ACC112 (cell line): ENCODE measurements around the gene CLEC16A.

Experiments used
- H2AFZ ChIP-seq: fragments of 200-600 bp; sonication (generic); one replicate; pipeline ENCODE4 v1.6.0; 2017; ENCODE audit warnings: antibody characterized with exemption, low read length; ENCODE audit not compliant: unreplicated experiment
- H3K27ac ChIP-seq: fragments of 200-600 bp; sonication (generic); 2 replicates; pipeline ENCODE4 v1.5.1; 2014; ENCODE audit warnings: low read depth, mild to moderate bottlenecking, antibody characterized with exemption, low read length, moderate library complexity
- H3K27me3 ChIP-seq: fragments of 200-600 bp; sonication (generic); 2 replicates; pipeline ENCODE4 v1.6.1; 2014; ENCODE audit warnings: mild to moderate bottlenecking, antibody characterized with exemption, low read length, moderate library complexity, mixed read lengths; ENCODE audit not compliant: insufficient read depth
- H3K36me3 ChIP-seq: fragments of 200-600 bp; sonication (generic); 2 replicates; pipeline ENCODE4 v1.6.1; 2016; ENCODE audit warnings: mild to moderate bottlenecking, antibody characterized with exemption, low read length, moderate library complexity, mixed read lengths; ENCODE audit not compliant: insufficient read depth
- H3K4me1 ChIP-seq: fragments of 200-600 bp; sonication (generic); one replicate; pipeline ENCODE4 v1.6.1; 2016; ENCODE audit warnings: low read length, mixed read lengths; ENCODE audit not compliant: insufficient read depth, unreplicated experiment, control insufficient read depth
- H3K4me3 ChIP-seq: fragments of 200-600 bp; sonication (generic); 2 replicates; pipeline ENCODE4 v1.5.1; 2014; ENCODE audit warnings: mild to moderate bottlenecking, low read depth, low read length
- H3K79me2 ChIP-seq: fragments of 200-600 bp; sonication (generic); one replicate; pipeline ENCODE4 v1.6.0; 2016; ENCODE audit warnings: low read length; ENCODE audit not compliant: control insufficient read depth, unreplicated experiment, insufficient read depth

Gene CLEC16A

DNA sequence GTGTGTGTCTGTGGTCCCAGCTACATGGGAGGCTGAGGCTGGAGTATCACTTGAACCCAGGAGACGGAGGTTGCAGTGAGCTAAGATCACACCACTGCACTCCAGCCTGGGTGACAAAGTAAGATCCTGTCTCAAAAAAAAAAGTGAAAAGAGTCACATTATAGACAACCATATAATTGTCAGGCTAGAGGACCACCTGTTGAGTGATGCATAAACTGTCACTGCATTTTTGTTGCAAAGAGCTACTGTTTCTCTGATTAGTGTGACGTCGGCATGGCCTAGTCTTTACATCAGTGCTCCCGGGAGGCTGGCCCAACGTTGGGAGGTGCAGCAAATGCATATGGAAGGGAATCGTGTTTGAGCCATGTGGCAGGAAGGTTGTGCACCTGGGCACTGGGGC, 50.2 kb downstream of the CLEC16A start:
- Histone ChIP-seq H2AFZ (no peak overlapping the region), H3K4me3 (no peak overlapping the region), H3K4me1 (peaks cover 29% of the 10 kb centered on the region), H3K36me3 (peaks cover 4% of the 10 kb centered on the region; the same call in 1 of the 2 replicates), H3K27ac (no peak overlapping the region), H3K79me2 (peaks cover 3% of the 10 kb centered on the region), H3K27me3 (no peaks in the 10 kb centered on the region)

DNA sequence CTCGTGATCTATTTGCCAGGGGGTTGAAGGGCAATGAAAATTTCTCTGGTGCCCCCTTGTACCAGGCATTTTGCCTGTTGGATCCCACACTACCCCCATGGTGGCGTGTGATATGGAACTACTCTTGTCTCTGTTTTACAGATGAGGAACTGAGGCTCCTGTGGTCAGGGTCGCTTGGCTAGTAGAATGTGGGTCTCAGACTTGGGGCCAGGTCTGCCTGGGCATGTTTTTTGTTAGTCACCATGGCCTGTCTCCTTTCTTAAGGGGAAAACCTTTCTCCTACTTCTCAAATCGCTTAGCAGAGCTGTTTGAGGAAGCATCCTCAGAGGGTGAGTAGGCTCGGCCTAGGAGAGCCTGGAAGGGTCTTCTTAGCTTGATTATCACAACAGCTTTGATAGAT, 51.2 kb downstream of the CLEC16A start:
- Histone ChIP-seq H3K27me3 (no peaks in the 10 kb centered on the region), H3K27ac (no peak overlapping the region)

DNA sequence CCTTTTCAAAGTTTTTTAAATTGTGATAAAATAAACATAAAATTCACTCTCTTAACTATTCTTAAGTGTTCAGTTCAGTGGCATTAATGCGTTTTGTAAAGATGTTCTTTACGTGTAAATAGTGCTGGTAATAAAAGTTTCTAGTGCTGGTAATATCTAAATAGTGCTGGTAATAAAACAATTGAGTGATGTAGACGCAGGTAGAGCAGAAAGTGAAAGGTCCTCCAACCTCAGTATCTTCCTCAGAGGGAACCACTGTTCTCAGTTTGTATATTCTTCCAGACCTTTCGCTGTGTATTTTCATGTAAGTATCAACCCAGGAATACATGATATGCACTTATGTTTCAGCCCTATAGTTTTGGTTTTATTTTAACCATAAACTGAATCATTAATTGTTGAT, 53.1 kb downstream of the CLEC16A start:
- H3K79me2 ChIP-seq: peaks cover 3% of the 10 kb centered on the region
- peaks cover 4% of the 10 kb centered on the region; the same call in 1 of the 2 replicates for H3K36me3 ChIP-seq
- H2AFZ ChIP-seq: no peak overlapping the region
- peaks cover 14% of the 10 kb centered on the region for H3K4me1 ChIP-seq
- no peak overlapping the region for H3K27ac ChIP-seq
- H3K4me3 ChIP-seq: no peak overlapping the region
- no peaks in the 10 kb centered on the region for H3K27me3 ChIP-seq

More for the DNA sequence above, 51.2 kb downstream of the CLEC16A start:
- H3K79me2 ChIP-seq: peaks cover 3% of the 10 kb centered on the region
- peaks cover 29% of the 10 kb centered on the region for H3K4me1 ChIP-seq
- no peak overlapping the region for H2AFZ ChIP-seq
- H3K36me3 ChIP-seq: peaks cover 4% of the 10 kb centered on the region; the same call in 1 of the 2 replicates
- H3K4me3 ChIP-seq: no peak overlapping the region

DNA sequence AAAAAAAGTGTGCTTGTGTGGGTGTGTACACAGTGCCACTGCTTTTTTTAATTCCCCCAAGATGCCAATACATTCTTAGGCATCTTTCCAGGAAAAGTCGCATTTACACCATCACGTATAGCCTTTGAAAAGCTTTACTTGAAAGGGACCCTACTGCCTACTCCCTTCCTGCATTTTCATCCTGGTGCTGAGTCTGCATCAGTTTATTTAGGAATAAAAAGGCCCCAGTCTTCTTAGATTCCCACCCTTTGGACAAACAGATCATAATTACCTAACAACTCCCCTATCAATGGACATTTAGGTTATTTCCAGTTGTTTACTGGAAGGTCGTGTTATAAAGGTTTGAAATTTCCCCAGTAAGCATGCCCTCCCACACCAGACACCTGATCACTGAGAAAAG, 54.9 kb downstream of the CLEC16A start:
- Histone ChIP-seq H3K4me3 (no peak overlapping the region), H3K27ac (no peak overlapping the region), H3K27me3 (no peaks in the 10 kb centered on the region), H3K79me2 (no peaks in the 10 kb centered on the region), H3K4me1 (peaks cover 4% of the 10 kb centered on the region), H2AFZ (no peak overlapping the region), H3K36me3 (peaks cover under 1% of the 10 kb centered on the region; the same call in 1 of the 2 replicates)

DNA sequence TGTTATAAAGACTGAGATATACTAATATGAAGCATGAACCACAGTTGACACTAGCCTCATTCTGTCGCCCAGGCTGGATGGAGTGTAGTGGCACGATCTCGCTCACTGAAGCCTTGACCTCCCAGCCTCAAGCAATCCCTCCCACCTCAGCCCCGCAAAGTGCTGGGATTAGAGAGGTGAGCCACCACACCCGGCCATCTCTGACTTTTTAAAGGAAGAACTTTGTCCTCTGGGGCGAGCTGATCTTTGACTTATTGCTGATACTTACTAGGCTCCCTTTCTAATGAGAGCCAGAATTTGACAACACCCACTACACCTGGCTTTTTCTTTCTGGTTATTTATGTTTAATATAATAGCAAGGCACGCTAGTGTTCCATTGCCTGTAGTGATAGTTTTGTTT, 57.2 kb downstream of the CLEC16A start:
- Histone ChIP-seq H2AFZ (no peak overlapping the region), H3K4me1 (peaks cover 27% of the 10 kb centered on the region), H3K79me2 (no peaks in the 10 kb centered on the region), H3K27me3 (no peaks in the 10 kb centered on the region), H3K36me3 (no peaks in the 10 kb centered on the region), H3K4me3 (no peak overlapping the region), H3K27ac (no peak overlapping the region)

DNA sequence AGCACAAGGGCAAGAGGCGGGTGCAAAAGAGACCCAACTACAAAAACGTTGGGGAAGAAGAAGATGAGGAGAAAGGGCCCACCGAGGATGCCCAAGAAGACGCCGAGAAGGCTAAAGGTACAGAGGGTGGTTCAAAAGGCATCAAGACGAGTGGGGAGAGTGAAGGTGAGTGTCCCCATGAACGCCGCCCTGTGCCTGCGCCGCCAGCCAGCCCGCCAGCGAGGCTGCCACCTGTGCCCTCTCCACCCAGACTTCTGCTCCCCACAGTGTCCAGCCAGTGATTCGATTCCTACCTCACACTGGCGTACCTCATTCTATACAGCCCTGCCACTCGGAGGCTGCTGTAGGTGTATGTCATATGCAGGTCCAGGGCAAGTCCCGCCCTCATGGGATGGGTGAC, 58.8 kb downstream of the CLEC16A start:
- Histone ChIP-seq H3K4me1 (peaks cover 31% of the 10 kb centered on the region), H3K36me3 (no peaks in the 10 kb centered on the region), H3K27ac (no peak overlapping the region), H2AFZ (no peak overlapping the region), H3K27me3 (no peaks in the 10 kb centered on the region), H3K79me2 (no peaks in the 10 kb centered on the region), H3K4me3 (no peak overlapping the region)

DNA sequence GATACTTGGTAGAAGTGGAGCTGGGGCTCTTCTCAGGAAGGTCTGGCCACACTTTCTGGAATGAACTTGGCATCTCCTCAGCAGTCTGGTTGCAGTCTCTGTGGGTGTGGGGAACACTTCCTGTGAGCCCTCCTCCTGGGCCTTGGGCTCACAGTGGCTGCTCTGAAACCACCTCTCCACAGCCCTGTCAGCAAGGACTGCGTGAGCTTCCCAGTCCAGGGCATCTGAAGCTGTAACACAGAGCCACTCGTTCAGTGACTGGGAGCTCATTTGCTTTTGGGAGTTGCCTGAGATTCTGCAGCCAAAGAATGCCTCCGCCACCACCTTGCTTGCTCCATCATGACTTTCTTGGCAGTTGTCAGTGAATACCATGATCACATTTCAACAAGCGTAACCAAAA, 60.0 kb downstream of the CLEC16A start:
- Histone ChIP-seq H3K4me1 (peaks cover 31% of the 10 kb centered on the region), H2AFZ (no peak overlapping the region)

DNA sequence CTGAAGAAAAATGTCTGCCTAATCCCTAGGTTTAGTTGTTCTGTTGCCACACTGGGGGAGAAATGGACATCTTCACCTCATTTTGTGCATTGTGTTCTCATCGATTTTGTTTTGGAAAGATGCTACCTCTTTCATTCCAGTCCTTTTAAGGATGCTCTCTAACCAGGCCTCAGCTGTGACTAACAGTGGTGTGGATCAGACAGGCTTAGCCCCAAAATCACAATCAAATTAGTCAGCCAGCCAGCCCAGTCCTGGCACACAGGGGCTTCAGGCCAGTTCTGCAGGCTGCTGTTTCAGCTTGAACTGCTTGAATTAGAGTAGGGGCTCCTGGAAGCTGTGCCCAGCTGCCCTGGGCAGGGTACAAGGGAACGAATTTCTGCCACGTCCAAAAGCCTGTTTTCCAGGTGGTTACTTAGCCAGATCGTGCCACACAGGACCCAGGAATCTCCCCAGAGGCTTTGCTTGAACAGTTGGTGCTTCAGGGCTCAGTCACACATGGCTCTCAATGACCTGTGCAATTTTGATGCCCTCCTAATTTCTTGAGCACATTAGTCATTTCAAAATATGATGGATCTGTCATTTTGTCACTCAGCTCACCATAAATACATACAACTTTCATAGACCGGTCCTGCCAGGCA, 60.7 kb downstream of the CLEC16A start:
- H3K27ac ChIP-seq: peak overlapping the region; percentile 90

More for the DNA sequence above, 60.0 kb downstream of the CLEC16A start:
- Histone ChIP-seq H3K27me3 (no peaks in the 10 kb centered on the region), H3K27ac (peak overlapping the region; percentile 90), H3K4me3 (no peak overlapping the region), H3K36me3 (no peaks in the 10 kb centered on the region), H3K79me2 (no peaks in the 10 kb centered on the region)

DNA sequence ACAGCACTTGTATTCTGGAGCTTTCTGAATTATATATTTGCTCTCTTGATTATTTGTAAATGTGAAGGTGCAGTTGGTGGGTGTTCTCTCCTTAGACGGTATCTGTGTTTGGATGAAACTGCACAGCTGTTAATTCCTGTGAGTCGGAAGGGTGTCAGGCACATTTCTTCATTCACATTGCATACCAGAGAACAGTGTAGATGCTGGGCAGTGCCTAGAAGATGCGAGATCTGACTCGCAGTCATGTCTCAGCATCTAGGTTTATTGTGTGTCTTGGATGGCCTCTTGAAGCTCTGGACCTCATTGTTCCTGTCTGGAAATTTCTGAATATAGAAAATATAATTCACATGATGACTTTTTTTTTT, 61.2 kb downstream of the CLEC16A start:
- Histone ChIP-seq H3K4me1 (peaks cover 33% of the 10 kb centered on the region), H3K27ac (peak overlapping the region; percentile 90), H3K27me3 (no peaks in the 10 kb centered on the region), H3K36me3 (no peaks in the 10 kb centered on the region), H2AFZ (no peak overlapping the region), H3K79me2 (no peaks in the 10 kb centered on the region), H3K4me3 (no peak overlapping the region)

More for the DNA sequence above, 60.7 kb downstream of the CLEC16A start:
- Histone ChIP-seq H3K4me1 (peaks cover 31% of the 10 kb centered on the region), H3K79me2 (no peaks in the 10 kb centered on the region), H3K27me3 (no peaks in the 10 kb centered on the region), H3K36me3 (no peaks in the 10 kb centered on the region), H3K4me3 (no peak overlapping the region), H2AFZ (no peak overlapping the region)

DNA sequence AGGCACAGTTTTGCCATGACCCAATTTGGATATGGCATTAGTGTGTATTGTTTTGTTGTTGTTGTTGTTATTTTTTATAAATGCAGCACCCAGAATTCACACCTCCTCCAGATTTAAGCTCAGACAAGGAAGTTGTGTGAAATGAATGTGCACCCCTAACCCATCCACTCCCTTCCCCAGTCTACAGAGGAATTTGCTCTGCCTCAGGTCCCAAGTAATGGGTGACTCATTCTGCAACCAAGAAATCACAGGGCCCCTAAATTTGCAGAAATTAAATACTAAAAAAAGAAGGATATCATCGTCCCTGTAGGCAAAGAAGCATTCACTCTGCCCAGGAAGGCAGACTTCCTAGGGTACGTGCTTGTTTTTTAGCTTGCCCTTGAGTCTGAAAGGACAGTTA, 62.3 kb downstream of the CLEC16A start:
- no peak overlapping the region for H2AFZ ChIP-seq
- no peak overlapping the region for H3K4me3 ChIP-seq
- peaks cover 38% of the 10 kb centered on the region for H3K4me1 ChIP-seq
- no peaks in the 10 kb centered on the region for H3K36me3 ChIP-seq
- H3K79me2 ChIP-seq: no peaks in the 10 kb centered on the region
- no peaks in the 10 kb centered on the region for H3K27me3 ChIP-seq
- H3K27ac ChIP-seq: no peak overlapping the region

DNA sequence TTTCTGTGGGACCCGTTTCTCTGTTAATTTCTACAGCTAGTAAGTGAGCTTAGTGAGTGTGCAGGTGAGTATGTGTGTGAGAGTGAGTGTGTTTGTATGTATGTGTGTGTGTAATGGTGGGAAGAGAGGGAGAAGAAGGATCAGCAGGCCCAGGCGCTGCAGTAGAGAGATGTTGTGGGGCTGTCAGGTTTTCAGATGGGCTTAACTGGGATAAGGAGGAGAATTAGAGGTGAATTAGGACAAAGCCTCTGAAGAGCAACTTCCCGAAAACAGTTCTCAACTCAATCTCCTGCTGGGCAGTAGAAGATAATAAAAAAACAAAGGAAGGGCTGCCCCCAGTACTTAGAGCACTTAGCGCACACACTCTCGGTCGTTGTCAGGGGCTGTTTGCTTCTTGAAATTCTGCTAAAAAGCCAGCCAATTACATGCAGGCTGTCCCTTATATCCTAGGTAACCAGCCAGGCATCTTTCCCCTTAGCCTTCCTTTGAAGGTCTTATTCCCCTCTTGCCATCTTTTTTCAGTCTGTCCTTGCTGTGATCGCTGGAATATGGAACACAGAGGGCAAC, 63.4 kb downstream of the CLEC16A start:
- Histone ChIP-seq H3K4me1 (peaks cover 38% of the 10 kb centered on the region), H3K27me3 (no peaks in the 10 kb centered on the region), H3K79me2 (no peaks in the 10 kb centered on the region), H2AFZ (no peak overlapping the region), H3K27ac (no peak overlapping the region), H3K4me3 (no peak overlapping the region), H3K36me3 (no peaks in the 10 kb centered on the region)
